A549 (cell line): ENCODE measurements around the gene RMRP. TPM values are rescaled to one million over a fixed set of nuclear protein-coding genes. Genes with fewer than 3 reads are reported as not detected.

Experiments used
- ATAC-seq, 2 experiments: fragments of 200-7000 bp in 1 of 2; fragments of >200 bp in 1 of 2; cut with Nextera tagmentation in 1 of 2; cut with Tn5 transposase in 1 of 2; 3 replicates each; pipeline versions ENCODE4 v1.8.0 to v1.9.1; 2018 to 2020; ENCODE audit warnings: mild to moderate bottlenecking in 1 of 2, moderate library complexity in 1 of 2
- CTCF ChIA-PET: fragments of 300-600 bp; sonication (Branson Sonifier 250); formaldehyde crosslinking; extraction: SDS; loops from one replicate; lab custom pipeline; 2021; ENCODE audit warnings: antibody characterized with exemption, inconsistent platforms; lab: Yijun Ruan, JAX
- POLR2A ChIA-PET: fragments of 350-600 bp; formaldehyde crosslinking; extraction: SDS; loops from one replicate; lab custom pipeline; 2021; ENCODE audit warnings: antibody characterized with exemption, inconsistent platforms; lab: Yijun Ruan, JAX
- DNase-seq, 2 experiments: peaks; one replicate each; pipeline versions ENCODE4 v3.0.0 to v3.0.0-alpha.2; 2011 to 2016; ENCODE audit warnings: low read depth in 1 of 2, low spot score in 1 of 2
- FAIRE-seq: peaks from 2 replicates; lab custom pipeline; 2011; peaks lifted over from hg19 to GRCh38; lab: Jason Lieb, UNC
- H3K27ac ChIP-seq, 2 experiments: fragments of >200 bp; sonication (Bioruptor Twin); formaldehyde crosslinking; 3 replicates each; pipeline ENCODE4 v1.5.1; 2016 to 2017
- H3K4me1 ChIP-seq: fragments of >200 bp; sonication (Bioruptor Twin); formaldehyde crosslinking; 3 replicates; pipeline ENCODE4 v1.6.1; 2016
- H3K4me2 ChIP-seq: fragments of >200 bp; sonication (Bioruptor Twin); formaldehyde crosslinking; 3 replicates; pipeline ENCODE4 v1.6.1; 2016
- H3K4me3 ChIP-seq: fragments of >200 bp; sonication (Bioruptor Twin); formaldehyde crosslinking; 3 replicates; pipeline ENCODE4 v1.5.1; 2016
- H3K9me3 ChIP-seq: fragments of >200 bp; sonication (Bioruptor Twin); formaldehyde crosslinking; 3 replicates; pipeline ENCODE4 v1.6.1; 2016
- CBX8 ChIP-seq: fragments of 200-600 bp; sonication (generic); IDR thresholded peaks from 2 replicates; pipeline ENCODE4 v1.6.1; 2016
- ELK1 ChIP-seq: fragments of 150-350 bp; IDR thresholded peaks from 2 replicates; pipeline ENCODE4 v1.6.1; 2014; ENCODE audit warnings: low read depth, mild to moderate bottlenecking, low read length
- FOSB ChIP-seq: fragments of 250-450 bp; sonication (Bioruptor Pico); IDR thresholded peaks from 2 replicates; pipeline ENCODE4 v1.5.0; 2020; ENCODE audit warnings: mild to moderate bottlenecking, moderate library complexity
- FOSL2 ChIP-seq, 2 experiments: fragments of 450-650 bp in 1 of 2; fragments of >200 bp in 1 of 2; sonication (Bioruptor Twin) in 1 of 2; formaldehyde crosslinking; IDR thresholded peaks; 2 replicates each; pipeline versions ENCODE4 v1.5.0 to v1.6.1; 2016 to 2020; ENCODE audit warnings: mild to moderate bottlenecking in 1 of 2, moderate library complexity in 1 of 2
- HEYL ChIP-seq: fragments of 250-450 bp; sonication (Bioruptor Pico); IDR thresholded peaks from 2 replicates; pipeline ENCODE4 v1.8.0; 2021; ENCODE audit warnings: mild to moderate bottlenecking, moderate library complexity
- HOXA7 ChIP-seq: fragments of 250-450 bp; sonication (Bioruptor Pico); IDR thresholded peaks from 2 replicates; pipeline ENCODE4 v1.5.0; 2020; ENCODE audit warnings: mild to moderate bottlenecking, moderate library complexity
- HOXB13 ChIP-seq: fragments of 250-450 bp; sonication (Bioruptor Pico); IDR thresholded peaks from 2 replicates; pipeline ENCODE4 v1.5.0; 2020; ENCODE audit warnings: low read depth, mild to moderate bottlenecking, moderate library complexity
- MAFK ChIP-seq: fragments of 450-650 bp; IDR thresholded peaks from 2 replicates; pipeline ENCODE4 v1.6.1; 2014; ENCODE audit not compliant: partially characterized antibody
- MAZ ChIP-seq: fragments of 150-350 bp; IDR thresholded peaks from 2 replicates; pipeline ENCODE4 v1.6.1; 2014; ENCODE audit warnings: antibody characterized with exemption, low read depth, low read length, borderline replicate concordance
- PHF8 ChIP-seq: fragments of 200-600 bp; sonication (generic); IDR thresholded peaks from 2 replicates; pipeline ENCODE4 v1.6.1; 2016; ENCODE audit warnings: low read depth, mild to moderate bottlenecking, antibody characterized with exemption, moderate library complexity, borderline replicate concordance
- RAD21 ChIP-seq, 2 experiments: fragments of >200 bp in 1 of 2; sonication (Bioruptor Twin) in 1 of 2; formaldehyde crosslinking in 1 of 2; IDR thresholded peaks in 1 of 2; conservative IDR thresholded peaks in 1 of 2; 2 replicates in 1 of 2; 3 replicates in 1 of 2; pipeline ENCODE4 v1.6.1; 2012 to 2018; ENCODE audit warnings: inconsistent platforms in 1 of 2
- RNF2 ChIP-seq: fragments of 200-600 bp; sonication (generic); IDR thresholded peaks from 2 replicates; pipeline ENCODE4 v1.6.1; 2016; ENCODE audit warnings: low read depth, mild to moderate bottlenecking, antibody characterized with exemption, moderate library complexity, borderline replicate concordance
- ZSCAN20 ChIP-seq: fragments of 250-450 bp; sonication (Bioruptor Pico); IDR thresholded peaks from 2 replicates; pipeline ENCODE4 v1.8.0; 2022; ENCODE audit warnings: mild to moderate bottlenecking, moderate library complexity
- WGBS: methylation state at CpG from one replicate; pipeline ENCODE4 v1.1.6; 2017; ENCODE audit errors: missing lambda C conversion rate; 5-methylcytosine and 5-hydroxymethylcytosine counted together
- polyA plus RNA-seq, 4 experiments: library from polyadenylated mRNA; depleted of rRNA in 3 of 4; stranded (reverse); fragments of >200 nt; fragmentation: RNase III in 1 of 4; extraction: RNeasy Plus Mini Kit Qiagen cat#74134 plus additional on column Dnase treatment in 1 of 4; gene quantifications; 2 replicates in 3 of 4; 3 replicates in 1 of 4; pipeline ENCODE4 v1.2.3, GENCODE V29; 2011 to 2017
- TF ChIP-seq, protein P1 (sequence below): fragments of 200-600 bp; sonication (generic); IDR thresholded peaks from 2 replicates; pipeline ENCODE4 v1.6.1; 2016; ENCODE audit warnings: antibody characterized with exemption, mild to moderate bottlenecking, moderate library complexity
- TF ChIP-seq, protein P2 (sequence below): IDR thresholded peaks from 2 replicates; pipeline ENCODE4 v1.6.1; 2012
- TF ChIP-seq, protein P3 (sequence below): fragments of >200 bp; sonication (Bioruptor Twin); formaldehyde crosslinking; IDR thresholded peaks from 3 replicates; pipeline ENCODE4 v1.5.1; 2016

RMRP gene
- polyA plus RNA-seq, 2 of the 4 experiments (the other 2 are of a cell fraction): 80.2 TPM; not detected in 1

- TF ChIP-seq, protein P1, sequence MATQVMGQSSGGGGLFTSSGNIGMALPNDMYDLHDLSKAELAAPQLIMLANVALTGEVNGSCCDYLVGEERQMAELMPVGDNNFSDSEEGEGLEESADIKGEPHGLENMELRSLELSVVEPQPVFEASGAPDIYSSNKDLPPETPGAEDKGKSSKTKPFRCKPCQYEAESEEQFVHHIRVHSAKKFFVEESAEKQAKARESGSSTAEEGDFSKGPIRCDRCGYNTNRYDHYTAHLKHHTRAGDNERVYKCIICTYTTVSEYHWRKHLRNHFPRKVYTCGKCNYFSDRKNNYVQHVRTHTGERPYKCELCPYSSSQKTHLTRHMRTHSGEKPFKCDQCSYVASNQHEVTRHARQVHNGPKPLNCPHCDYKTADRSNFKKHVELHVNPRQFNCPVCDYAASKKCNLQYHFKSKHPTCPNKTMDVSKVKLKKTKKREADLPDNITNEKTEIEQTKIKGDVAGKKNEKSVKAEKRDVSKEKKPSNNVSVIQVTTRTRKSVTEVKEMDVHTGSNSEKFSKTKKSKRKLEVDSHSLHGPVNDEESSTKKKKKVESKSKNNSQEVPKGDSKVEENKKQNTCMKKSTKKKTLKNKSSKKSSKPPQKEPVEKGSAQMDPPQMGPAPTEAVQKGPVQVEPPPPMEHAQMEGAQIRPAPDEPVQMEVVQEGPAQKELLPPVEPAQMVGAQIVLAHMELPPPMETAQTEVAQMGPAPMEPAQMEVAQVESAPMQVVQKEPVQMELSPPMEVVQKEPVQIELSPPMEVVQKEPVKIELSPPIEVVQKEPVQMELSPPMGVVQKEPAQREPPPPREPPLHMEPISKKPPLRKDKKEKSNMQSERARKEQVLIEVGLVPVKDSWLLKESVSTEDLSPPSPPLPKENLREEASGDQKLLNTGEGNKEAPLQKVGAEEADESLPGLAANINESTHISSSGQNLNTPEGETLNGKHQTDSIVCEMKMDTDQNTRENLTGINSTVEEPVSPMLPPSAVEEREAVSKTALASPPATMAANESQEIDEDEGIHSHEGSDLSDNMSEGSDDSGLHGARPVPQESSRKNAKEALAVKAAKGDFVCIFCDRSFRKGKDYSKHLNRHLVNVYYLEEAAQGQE: no peak
- no peak for TF ChIP-seq MAFK
- no peak for TF ChIP-seq FOSL2 (IDR thresholded peaks at IDR 0.05)
- TF ChIP-seq FOSL2 (CRISPR knock-in tag; IDR thresholded peaks at IDR 0.05): peak; percentile 4; the same call in 1 of the 2 replicates
- TF ChIP-seq ZSCAN20 (CRISPR knock-in tag): no peak
- peak; percentile 41 to 63; a peak in 4 of 5 replicates for TF ChIP-seq RAD21 (conservative IDR thresholded peaks at IDR 0.05 in 1 of 2, IDR thresholded peaks at IDR 0.05 in 1 of 2)
- TF ChIP-seq, protein P2, sequence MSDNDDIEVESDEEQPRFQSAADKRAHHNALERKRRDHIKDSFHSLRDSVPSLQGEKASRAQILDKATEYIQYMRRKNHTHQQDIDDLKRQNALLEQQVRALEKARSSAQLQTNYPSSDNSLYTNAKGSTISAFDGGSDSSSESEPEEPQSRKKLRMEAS: no peak
- TF ChIP-seq HOXA7: peak; percentile 22; the same call in 1 of the 2 replicates
Observed at GRCh38 chr9:35658137-35658967, 533 bp upstream of the RMRP start, which contains the start of gene CCDC107 (continued).

DNA sequence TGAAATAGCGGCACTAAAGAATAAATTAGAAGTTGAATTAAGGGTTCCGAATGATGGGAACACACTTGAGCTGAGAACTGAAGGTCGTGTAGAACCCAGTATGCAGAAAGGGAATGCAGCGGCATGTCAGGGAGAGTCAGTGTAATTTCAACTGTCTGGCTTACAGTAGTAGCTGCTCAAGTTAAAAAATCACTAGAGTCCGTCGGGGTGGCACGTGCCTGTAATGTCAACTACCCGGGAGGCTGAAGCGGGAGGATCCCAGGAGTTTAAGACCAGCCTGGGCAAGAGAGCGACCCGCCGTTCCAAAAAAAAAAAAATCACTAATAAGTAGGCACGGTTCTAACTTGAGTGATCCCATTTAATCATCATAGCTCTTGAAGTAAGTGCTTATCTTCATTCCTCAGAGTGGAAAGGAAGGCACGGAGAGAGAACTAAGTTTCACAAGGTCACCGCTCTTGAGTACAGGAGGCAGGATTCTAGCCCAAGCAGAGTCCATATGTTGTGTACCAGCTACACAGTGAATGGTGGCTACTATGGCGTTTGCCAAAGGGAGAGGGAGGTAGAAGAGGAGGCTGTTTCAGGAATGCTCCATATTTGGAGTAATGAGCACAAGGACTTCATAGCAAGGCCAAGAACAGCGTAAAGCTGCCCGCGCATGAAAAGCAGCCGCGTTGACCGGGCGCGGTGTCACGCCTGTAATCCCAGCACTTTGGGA, 831 bp downstream of the RMRP start:
- peak; percentile 19 to 44 for ATAC-seq

More for the DNA sequence above, 831 bp downstream of the RMRP start:
- FAIRE-seq: no peak
- peak overlapping the region; percentile 83 for H3K4me2 ChIP-seq
- 46% methylated on average over 25 of the region's 25 CpGs for WGBS
- peak overlapping the region; percentile 65 to 98 for H3K27ac ChIP-seq
- no peak for DNase-seq
- peaks cover 33% of the 10 kb centered on the region for H3K4me1 ChIP-seq
- H3K4me3 ChIP-seq: peak overlapping the region; percentile 39
- CTCF ChIA-PET: interaction anchor here (1.1 to 21.5 kb wide), 14 partner anchors 8 to 238 kb away, joined by 3 to 498 read pairs (median 9); partner anchors contain the start of genes ARHGEF39, CA9, CREB3 and TLN1
- no peaks in the 10 kb centered on the region for H3K9me3 ChIP-seq
- POLR2A ChIA-PET: interaction anchor here (1.0 to 3.1 kb wide), 9 partner anchors 11 to 139 kb away, joined by 3 to 38 read pairs (median 7); partner anchors contain the start of genes CREB3, GBA2, RGP1 and TESK1
- TF ChIP-seq FOSB (CRISPR knock-in tag) (no peak), HEYL (CRISPR knock-in tag) (no peak), MAZ (no peak), HOXB13 (CRISPR knock-in tag) (no peak), CBX8 (no peak), RNF2 (no peak), ELK1 (no peak), PHF8 (no peak)
- TF ChIP-seq, protein P3, sequence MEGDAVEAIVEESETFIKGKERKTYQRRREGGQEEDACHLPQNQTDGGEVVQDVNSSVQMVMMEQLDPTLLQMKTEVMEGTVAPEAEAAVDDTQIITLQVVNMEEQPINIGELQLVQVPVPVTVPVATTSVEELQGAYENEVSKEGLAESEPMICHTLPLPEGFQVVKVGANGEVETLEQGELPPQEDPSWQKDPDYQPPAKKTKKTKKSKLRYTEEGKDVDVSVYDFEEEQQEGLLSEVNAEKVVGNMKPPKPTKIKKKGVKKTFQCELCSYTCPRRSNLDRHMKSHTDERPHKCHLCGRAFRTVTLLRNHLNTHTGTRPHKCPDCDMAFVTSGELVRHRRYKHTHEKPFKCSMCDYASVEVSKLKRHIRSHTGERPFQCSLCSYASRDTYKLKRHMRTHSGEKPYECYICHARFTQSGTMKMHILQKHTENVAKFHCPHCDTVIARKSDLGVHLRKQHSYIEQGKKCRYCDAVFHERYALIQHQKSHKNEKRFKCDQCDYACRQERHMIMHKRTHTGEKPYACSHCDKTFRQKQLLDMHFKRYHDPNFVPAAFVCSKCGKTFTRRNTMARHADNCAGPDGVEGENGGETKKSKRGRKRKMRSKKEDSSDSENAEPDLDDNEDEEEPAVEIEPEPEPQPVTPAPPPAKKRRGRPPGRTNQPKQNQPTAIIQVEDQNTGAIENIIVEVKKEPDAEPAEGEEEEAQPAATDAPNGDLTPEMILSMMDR: no peak
